GM19395 (cell line): Measurements from ENCODE around the gene SLC22A23.
"Not testable (repeated sequence)": the region's sequence is repeated elsewhere in the genome, so short reads cannot be mapped to it uniquely, and the experiment has no call there.

Experiments used
- ATAC-seq: cut with Tn5 transposase; IDR thresholded peaks from one replicate; pipeline ENCODE4 v1.9.1; 2021; ENCODE audit warnings: mild to moderate bottlenecking, moderate library complexity; ENCODE audit not compliant: unreplicated experiment

SLC22A23 gene

GRCh38 chr6:3389390-3390167 lies 67.3 kb downstream of the SLC22A23 start:
- no peak for ATAC-seq

DNA sequence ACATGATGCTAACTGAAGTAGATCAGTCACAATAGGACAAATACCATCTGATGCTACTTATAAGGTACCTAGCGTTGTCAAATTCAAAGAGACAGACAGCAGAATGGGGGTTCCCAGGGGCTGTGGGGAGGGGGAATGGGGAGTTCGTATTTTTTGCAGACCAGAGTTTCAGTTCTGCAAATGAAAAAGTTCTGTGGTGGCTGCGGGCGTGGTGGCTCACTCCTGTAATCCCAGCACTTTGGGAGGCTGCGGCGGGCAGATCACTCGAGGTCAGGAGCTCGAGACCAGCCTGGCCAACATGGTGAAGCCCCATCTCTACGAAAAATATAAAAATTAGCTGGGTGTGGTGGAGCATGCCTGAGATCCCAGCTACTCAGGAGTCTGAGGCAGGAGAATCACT lies 68.1 kb downstream of the SLC22A23 start:
- ATAC-seq: no peak

DNA sequence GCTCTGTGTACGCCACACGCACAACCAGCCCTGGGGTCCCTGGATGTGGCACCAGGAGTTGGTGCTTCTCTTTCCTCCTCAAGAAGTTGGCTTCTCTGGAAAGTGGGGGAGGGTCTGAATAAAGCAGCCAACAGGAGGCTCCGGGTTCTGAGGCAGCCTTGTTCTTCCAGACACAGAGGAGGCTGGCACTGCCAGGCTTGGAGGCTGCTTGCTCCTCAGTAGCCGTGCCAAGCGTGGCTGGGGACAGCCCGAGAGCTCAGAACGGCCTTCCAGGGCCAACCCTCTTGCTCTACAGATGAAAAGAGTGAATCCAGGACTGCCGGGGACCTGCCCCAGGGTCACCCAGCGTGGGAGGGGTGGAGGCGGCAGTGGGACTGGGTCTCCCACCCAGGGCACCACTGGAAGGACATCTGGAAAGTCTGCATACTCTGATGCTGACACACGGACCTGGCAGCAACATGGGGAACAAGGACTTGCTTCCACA lies 70.4 kb downstream of the SLC22A23 start:
- no peak for ATAC-seq

DNA sequence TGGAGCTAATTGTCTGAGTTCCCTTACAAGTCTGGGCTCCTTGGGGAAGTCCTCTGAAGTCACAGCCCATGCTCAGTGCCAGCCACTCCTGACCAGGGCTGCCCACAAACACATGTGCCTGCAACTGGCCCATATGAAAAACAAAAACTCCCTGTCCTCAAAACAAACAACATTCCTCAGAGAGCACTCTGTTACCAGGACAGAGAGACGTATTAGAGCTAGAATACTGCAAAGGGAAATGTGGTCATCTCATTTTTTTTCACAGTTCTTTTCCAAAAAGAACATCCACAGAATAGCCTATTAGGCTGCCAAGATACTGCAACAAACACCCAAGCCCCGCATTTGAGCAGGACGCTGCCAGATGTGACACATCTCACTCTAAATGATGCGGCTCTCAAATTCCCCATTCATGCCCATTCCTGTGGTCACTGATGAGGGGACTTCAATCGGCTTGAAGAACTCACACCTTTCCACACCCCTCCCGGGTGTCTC lies 71.1 kb downstream of the SLC22A23 start:
- no peak for ATAC-seq

DNA sequence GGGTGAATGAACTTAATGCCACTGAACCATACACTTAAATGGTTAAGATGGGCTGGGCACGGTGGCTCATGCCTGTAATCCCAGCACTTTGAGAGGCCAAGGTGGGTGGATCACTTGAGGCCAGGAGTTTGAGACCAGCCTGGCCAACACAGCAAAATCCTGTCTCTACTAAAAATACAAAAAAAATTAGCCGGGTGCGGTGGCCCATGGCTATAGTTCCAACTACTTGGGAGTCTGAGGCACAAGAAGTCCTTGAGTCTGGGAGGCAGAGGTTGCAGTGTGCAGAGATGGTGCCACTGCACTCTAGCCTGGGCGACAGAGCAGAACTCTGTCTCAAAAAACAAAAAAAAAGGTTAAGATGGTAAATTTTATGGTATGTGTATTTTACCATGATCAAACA lies 71.7 kb downstream of the SLC22A23 start:
- not testable (repeated sequence) for ATAC-seq

GRCh38 chr6:3384241-3385143 lies 72.4 kb downstream of the SLC22A23 start:
- no peak for ATAC-seq

DNA sequence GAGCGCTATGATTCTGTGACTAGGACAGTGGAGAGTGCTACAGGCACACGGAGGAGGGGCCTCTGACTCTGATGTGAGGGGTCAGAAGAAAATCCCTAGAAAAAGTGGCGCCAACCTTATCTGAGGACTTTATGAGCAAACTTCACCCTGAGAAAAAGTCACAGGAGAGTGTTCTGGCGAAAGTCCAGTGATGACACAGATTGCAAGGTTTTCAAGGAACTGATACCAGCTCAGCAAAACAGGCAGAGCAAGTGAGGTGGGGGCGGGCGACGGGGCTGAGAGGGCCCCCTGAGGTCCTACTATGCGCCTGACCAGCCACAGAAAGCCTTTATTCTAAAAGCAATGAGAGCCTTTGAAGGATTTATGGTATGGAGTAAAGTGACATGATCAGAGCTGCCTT lies 73.3 kb downstream of the SLC22A23 start:
- ATAC-seq: no peak

- ATAC-seq: no peak
Observed at GRCh38 chr6:3382326-3383279, 74.2 kb downstream of the SLC22A23 start.

GRCh38 chr6:3381233-3381921 lies 75.5 kb downstream of the SLC22A23 start:
- ATAC-seq: no peak

GRCh38 chr6:3380344-3381232 lies 76.3 kb downstream of the SLC22A23 start:
- no peak for ATAC-seq

DNA sequence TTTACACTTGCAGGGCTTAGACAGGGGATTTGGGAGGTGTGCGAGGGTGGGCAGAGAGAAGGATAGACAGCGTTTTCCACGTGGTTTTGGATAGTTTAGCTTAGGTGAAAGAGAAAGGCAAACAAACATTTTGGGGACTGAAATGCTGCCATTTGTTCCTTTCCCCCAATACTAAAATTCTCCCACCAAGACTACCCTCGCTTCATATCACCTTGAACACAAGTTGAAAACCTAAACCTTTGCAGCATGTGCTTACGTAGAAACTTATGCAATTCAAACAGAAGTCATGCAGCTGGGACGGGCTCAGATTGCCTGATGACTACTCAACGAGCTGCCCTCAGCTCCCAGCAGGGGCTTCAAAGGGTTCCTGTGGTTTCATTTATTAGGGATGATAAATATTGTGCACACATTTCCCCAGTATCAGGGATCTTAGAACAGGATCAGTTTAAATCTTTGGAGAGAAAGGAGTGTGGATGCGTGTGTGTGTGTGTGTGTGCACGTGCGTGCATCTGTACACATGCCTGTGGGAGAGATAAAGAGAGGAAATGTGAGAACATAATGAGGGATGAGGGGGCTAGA lies 77.3 kb downstream of the SLC22A23 start:
- no peak for ATAC-seq

- not testable (repeated sequence) for ATAC-seq
Observed at GRCh38 chr6:3378808-3379207, 78.0 kb downstream of the SLC22A23 start.

- not testable (repeated sequence) for ATAC-seq
Observed at GRCh38 chr6:3378398-3378782, 78.5 kb downstream of the SLC22A23 start.

- no peak for ATAC-seq
Observed at GRCh38 chr6:3377536-3378397, 79.1 kb downstream of the SLC22A23 start.

GRCh38 chr6:3376893-3377535 lies 79.8 kb downstream of the SLC22A23 start:
- no peak for ATAC-seq

- no peak for ATAC-seq
Observed at GRCh38 chr6:3376064-3376463, 80.8 kb downstream of the SLC22A23 start.

DNA sequence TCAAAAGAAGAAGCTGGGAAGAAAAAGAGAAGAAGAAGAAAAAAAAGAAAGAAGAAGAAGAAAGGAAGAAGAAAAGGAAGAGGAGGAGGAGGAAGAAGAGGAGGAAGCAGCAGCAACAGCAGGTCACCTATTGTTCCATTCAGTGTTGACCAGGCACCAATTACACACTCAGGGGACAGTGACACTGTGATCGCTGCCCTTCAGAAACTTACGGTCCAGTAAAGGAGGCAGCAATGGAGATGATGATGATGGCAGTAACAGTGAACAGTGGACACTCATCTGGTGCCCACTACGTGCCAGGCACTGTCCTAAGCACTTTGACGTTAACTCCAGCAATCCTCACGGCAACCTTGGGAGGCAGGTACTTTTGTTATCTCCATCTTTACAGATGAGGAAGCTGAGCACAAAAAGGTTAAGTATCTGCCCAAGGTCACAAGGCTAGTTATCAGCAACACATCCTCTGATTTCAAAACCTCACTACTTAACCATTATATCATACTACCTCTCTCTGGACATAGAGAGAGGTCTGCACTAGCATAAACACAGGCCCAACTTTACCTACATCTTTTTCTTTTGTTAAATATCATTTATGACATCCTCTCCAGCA lies 83.2 kb downstream of the SLC22A23 start:
- no peak for ATAC-seq
